H1 (cell line): ENCODE results near the gene MGAT4B. TPM values are rescaled to one million over a fixed set of nuclear protein-coding genes. Genes with fewer than 3 reads are reported as not detected.

Experiments
- SP4 ChIP-seq: IDR thresholded peaks from 2 replicates; pipeline ENCODE4 v1.6.1; 2012; ENCODE audit warnings: low read length, inconsistent platforms
- polyA plus RNA-seq, 7 experiments: library from polyadenylated mRNA; depleted of rRNA in 3 of 7; stranded (reverse) in 5 of 7; unstranded in 2 of 7; fragments of >200 nt in 5 of 7; fragments of 200-250 nt in 2 of 7; gene quantifications; 1 replicate in 5 of 7; 2 replicates in 1 of 7; 4 replicates in 1 of 7; pipeline versions ENCODE4 v1.2.1 to v1.2.3, GENCODE V29; 2011 to 2013; ENCODE audit warnings: missing spikeins in 2 of 7, mixed read lengths in 2 of 7
- total RNA-seq: library from RNA; stranded (reverse); fragmentation: NEBNext Ultra II Directional; extraction: Animal tissue kit (Norgen Biotek cat#: 25700); gene quantifications from 2 replicates; pipeline ENCODE4 v1.2.1, GENCODE V29; 2021

Gene MGAT4B
- total and polyA plus RNA-seq, 2 of the 8 experiments (the other 6 are each of a cell fraction or from before 2014, with no cell fraction given) = 116 to 128 TPM

DNA sequence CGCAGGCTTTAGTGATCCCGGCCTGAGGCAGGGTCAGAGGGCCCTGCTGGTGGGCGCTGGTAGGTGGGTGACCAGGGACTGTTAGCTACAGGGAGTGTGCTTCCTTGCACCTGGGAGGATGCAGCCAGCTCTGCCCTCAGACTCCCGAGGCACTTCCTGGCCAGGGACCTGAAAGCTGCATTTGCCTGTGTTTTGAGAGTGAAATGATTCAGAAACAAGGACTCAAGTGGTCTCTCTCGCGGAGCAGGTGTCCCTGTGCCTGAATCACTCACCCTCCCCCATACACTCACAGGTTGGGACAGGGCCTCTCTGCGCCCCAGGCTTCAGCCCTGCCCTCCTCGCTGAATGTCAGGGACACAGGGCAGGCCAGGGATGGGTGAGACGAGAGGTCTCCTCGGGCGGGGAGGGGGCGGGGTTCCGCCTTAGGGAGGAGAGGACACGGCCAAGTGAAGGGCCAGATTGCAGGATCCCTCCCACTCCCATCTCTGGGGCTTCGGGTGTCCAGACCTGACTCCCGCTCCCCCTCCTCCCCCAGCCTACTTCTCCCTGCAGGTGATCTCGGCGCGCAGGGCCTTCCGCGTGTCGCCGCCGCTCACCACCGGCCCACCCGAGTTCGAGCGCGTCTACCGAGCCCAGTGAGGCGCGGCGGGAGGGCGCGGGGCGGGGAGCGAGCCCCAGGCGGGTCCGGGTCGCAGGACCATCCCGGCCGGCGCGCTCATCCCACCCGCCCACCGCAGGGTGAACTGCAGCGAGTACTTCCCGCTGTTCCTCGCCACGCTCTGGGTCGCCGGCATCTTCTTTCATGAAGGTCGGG, 11.4 kb downstream of the MGAT4B start (continued):
- TF ChIP-seq SP4 = no peak
